Peyer's patch (tissue), 4 donors: ENCODE measurements around the gene UTS2B. TPM values are rescaled to one million over a fixed set of nuclear protein-coding genes. Genes with fewer than 3 reads are reported as not detected.

ENCODE experiments used
- DNase-seq, 3 donors: peaks; one replicate each; pipeline ENCODE4 v3.0.0-alpha.2; 2017 to 2019
- H3K27ac ChIP-seq, 4 donors: fragments of 200-600 bp; sonication (generic); one replicate each; pipeline ENCODE4 v1.5.1; 2016 to 2019
- H3K27me3 ChIP-seq, 2 donors: fragments of 200-600 bp; sonication (generic); one replicate each; pipeline ENCODE4 v1.5.1; 2019
- H3K36me3 ChIP-seq, 3 donors: fragments of 200-600 bp; sonication (generic); one replicate each; pipeline ENCODE4 v1.5.1; 2016 to 2019
- H3K4me1 ChIP-seq, 4 donors: fragments of 200-600 bp; sonication (generic); one replicate each; pipeline ENCODE4 v1.5.1; 2016 to 2019
- H3K4me3 ChIP-seq, 4 donors: fragments of 200-600 bp; sonication (generic); 1 replicate in 3 of 4; 2 replicates in 1 of 4; pipeline ENCODE4 v1.5.1; 2016 to 2019; ENCODE audit warnings: mild to moderate bottlenecking in 1 of 4
- H3K9me3 ChIP-seq, 4 donors: fragments of 200-600 bp; sonication (generic); one replicate each; pipeline ENCODE4 v1.5.1; 2016 to 2019; ENCODE audit warnings: mild to moderate bottlenecking in 1 of 4
- POLR2A ChIP-seq, 2 donors: fragments of 450-650 bp; IDR thresholded peaks; one replicate each; pipeline ENCODE4 v1.5.1; 2017; ENCODE audit warnings: antibody characterized with exemption in 2 of 2, mild to moderate bottlenecking in 2 of 2, moderate library complexity in 2 of 2
- total RNA-seq, 4 donors: library from RNA; depleted of rRNA; stranded (reverse); fragments of >200 nt; gene quantifications; one replicate each; pipeline ENCODE4 v1.1.0, GENCODE V29; 2016
- TF ChIP-seq, protein P1 (sequence below), 6 experiments: fragments of 450-650 bp in 4 of 6; fragments of 200-600 bp in 2 of 6; sonication (generic) in 1 of 6; IDR thresholded peaks; one replicate each; pipeline ENCODE4 v1.5.1; 2017 to 2019; ENCODE audit warnings: antibody characterized with exemption in 6 of 6, mild to moderate bottlenecking in 3 of 6, moderate library complexity in 1 of 6

UTS2B gene
- total RNA-seq, 4 donors from 2014 or later: 1.9 to 6.6 TPM; not detected in 2

DNA sequence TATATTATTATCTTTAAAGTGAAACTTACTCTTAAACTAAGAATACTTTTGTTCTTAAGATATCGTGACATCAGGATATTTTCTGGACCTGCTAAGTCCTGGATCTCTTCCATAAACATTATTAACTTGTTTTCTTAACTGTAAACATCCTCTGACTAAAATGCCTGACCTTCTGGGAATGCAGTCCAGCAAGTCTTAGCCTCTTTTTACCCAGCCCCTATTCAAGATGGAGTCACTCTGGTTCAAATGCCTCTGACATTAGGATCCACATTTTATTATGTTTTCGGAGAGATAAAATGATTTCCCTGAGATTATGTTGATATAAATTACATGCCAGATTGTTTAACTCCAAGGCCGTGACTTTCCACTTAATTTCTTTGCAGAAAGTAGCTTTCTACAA, 93.7 kb downstream of the UTS2B start:
- TF ChIP-seq, protein P1, sequence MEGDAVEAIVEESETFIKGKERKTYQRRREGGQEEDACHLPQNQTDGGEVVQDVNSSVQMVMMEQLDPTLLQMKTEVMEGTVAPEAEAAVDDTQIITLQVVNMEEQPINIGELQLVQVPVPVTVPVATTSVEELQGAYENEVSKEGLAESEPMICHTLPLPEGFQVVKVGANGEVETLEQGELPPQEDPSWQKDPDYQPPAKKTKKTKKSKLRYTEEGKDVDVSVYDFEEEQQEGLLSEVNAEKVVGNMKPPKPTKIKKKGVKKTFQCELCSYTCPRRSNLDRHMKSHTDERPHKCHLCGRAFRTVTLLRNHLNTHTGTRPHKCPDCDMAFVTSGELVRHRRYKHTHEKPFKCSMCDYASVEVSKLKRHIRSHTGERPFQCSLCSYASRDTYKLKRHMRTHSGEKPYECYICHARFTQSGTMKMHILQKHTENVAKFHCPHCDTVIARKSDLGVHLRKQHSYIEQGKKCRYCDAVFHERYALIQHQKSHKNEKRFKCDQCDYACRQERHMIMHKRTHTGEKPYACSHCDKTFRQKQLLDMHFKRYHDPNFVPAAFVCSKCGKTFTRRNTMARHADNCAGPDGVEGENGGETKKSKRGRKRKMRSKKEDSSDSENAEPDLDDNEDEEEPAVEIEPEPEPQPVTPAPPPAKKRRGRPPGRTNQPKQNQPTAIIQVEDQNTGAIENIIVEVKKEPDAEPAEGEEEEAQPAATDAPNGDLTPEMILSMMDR (IDR thresholded peaks at IDR 0.05): no peak
- TF ChIP-seq POLR2A (IDR thresholded peaks at IDR 0.05): no peak
- DNase-seq: no peak
- H3K4me1 ChIP-seq: no peaks in the 10 kb centered on the region
- no peaks in the 10 kb centered on the region for H3K9me3 ChIP-seq
- no peak overlapping the region for H3K4me3 ChIP-seq
- H3K27me3 ChIP-seq: no peaks in the 10 kb centered on the region
- H3K27ac ChIP-seq: no peak overlapping the region
- H3K36me3 ChIP-seq: no peaks in the 10 kb centered on the region

DNA sequence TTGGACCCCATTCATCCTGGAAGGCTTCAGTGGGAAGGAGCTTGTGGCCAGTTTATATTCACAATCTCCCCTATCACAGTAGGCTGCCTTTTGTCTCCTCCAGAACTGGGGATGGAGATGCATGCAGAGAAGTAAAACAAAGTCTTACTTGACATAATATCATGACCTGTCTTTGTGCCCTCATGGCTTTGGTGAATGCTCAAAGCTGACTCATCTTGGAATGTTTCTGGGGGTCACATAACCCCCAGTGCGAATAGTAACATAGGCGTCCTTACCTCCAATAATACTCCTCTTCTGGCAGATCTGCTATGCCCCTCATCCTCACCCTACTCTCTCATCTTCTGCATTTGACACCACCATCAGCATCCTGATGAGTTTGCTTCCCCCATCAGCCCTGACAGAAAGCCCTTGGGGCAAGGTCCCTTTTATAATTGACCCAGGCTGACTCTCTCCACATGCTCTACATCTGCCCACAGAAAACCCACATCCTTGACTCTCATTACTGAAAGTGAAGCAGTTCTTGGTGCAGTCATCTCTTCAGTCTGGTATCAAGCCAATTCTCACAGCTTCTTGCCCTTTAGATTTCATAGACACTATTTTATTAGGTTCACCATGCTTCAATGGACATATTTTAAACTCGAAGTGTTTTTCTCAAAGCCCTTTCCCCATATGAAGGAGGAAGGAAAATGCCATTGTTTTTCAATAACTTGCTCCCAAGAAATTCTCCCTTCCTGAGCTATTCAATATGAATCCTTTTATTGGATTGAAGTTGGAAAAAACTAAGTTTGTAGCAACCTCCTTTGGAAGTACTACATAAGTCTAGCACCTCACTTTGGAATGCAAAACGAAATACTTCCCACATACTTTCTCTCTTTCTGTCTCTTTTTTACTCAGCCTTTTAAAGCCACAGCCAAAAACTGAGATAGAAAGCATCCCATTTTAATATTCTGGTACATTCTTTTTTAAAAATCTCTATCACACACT, 94.7 kb downstream of the UTS2B start:
- no peaks in the 10 kb centered on the region for H3K27me3 ChIP-seq
- no peak overlapping the region for H3K27ac ChIP-seq
- H3K4me1 ChIP-seq: no peaks in the 10 kb centered on the region
- DNase-seq: no peak
- H3K9me3 ChIP-seq: no peaks in the 10 kb centered on the region
- no peak overlapping the region for H3K4me3 ChIP-seq
- no peaks in the 10 kb centered on the region for H3K36me3 ChIP-seq
- TF ChIP-seq, protein P1 (IDR thresholded peaks at IDR 0.05): no peak
- TF ChIP-seq POLR2A (IDR thresholded peaks at IDR 0.05): no peak

DNA sequence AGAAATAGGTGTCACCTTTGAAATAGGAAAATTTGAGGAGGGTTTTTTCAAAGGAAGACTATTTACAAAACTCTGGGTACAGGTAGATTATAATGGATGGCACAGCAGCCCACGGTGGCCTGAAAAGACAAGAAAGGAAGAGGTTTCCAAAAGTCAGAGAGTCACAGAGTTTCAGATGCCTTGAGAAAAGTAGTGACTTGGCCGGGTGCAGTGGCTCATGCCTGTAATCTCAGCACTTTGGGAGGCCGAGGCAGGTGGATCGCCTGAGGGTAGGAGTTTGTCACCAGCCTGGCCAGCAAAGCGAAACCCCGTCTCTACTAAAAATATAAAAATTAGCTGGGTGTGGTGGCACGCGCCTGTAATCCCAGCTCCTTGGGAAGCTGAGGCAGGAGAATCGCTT, 96.1 kb downstream of the UTS2B start:
- no peaks in the 10 kb centered on the region for H3K4me1 ChIP-seq
- H3K36me3 ChIP-seq: no peaks in the 10 kb centered on the region
- DNase-seq: no peak
- TF ChIP-seq, protein P1 (IDR thresholded peaks at IDR 0.05): no peak
- TF ChIP-seq POLR2A (IDR thresholded peaks at IDR 0.05): no peak
- H3K27me3 ChIP-seq: no peaks in the 10 kb centered on the region
- no peak overlapping the region for H3K4me3 ChIP-seq
- H3K27ac ChIP-seq: no peak overlapping the region
- H3K9me3 ChIP-seq: no peaks in the 10 kb centered on the region

DNA sequence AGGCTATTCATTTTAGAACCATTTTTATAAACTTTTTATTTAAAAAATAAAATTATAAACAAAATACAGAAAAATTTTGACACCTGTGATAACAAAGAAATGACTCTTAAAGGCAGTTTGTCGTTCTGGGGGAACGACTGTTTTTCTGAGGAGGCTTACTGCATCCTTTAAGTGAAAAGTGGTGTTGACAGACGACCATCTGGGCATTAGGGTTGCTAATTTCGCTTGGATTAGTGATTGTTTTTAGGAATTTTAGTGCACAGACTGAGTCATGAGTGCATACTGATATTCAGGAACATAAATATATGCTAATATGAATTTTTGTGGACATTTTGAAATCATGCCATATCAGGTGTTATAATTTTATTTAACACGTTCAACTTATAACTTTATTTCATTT, 102.8 kb downstream of the UTS2B start:
- no peaks in the 10 kb centered on the region for H3K36me3 ChIP-seq
- no peaks in the 10 kb centered on the region for H3K9me3 ChIP-seq
- no peak for DNase-seq
- no peak overlapping the region for H3K4me3 ChIP-seq
- TF ChIP-seq, protein P1 (IDR thresholded peaks at IDR 0.05): no peak
- no peak for TF ChIP-seq POLR2A (IDR thresholded peaks at IDR 0.05)
- no peaks in the 10 kb centered on the region for H3K27me3 ChIP-seq
- H3K4me1 ChIP-seq: no peaks in the 10 kb centered on the region
- H3K27ac ChIP-seq: no peak overlapping the region

DNA sequence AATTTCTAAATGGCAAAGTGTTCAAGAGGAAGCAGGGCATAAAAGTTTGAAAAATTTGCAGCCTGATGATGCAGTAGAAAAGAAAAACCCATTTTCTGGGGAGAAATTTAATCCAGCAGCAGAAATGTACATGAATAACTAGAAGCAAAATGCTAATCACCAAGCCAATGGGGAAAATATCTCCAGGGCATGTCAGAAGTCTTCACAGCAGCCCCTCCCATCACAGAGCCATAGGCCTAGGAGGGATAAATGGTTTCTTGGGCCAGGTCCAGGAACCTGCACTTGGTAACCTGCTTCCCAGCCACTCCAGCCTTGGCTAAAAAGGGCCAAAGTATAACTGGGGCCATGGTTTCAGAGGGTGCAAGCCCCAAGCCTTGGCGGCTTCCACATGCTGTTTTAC, 108.7 kb downstream of the UTS2B start:
- DNase-seq: no peak
- Histone ChIP-seq H3K4me1 (no peaks in the 10 kb centered on the region), H3K27me3 (no peaks in the 10 kb centered on the region), H3K4me3 (no peak overlapping the region), H3K9me3 (no peaks in the 10 kb centered on the region), H3K27ac (no peak overlapping the region), H3K36me3 (no peaks in the 10 kb centered on the region)
- TF ChIP-seq, protein P1 (IDR thresholded peaks at IDR 0.05): no peak
- no peak for TF ChIP-seq POLR2A (IDR thresholded peaks at IDR 0.05)
